ENCODE measurements around the gene P2RY13. TPM values are rescaled to one million over a fixed set of nuclear protein-coding genes. Genes with fewer than 3 reads are reported as not detected.

P2RY13 gene
- total and polyA plus RNA-seq, 11 donors: 0.23 to 7.3 (median 0.45) TPM

DNA sequence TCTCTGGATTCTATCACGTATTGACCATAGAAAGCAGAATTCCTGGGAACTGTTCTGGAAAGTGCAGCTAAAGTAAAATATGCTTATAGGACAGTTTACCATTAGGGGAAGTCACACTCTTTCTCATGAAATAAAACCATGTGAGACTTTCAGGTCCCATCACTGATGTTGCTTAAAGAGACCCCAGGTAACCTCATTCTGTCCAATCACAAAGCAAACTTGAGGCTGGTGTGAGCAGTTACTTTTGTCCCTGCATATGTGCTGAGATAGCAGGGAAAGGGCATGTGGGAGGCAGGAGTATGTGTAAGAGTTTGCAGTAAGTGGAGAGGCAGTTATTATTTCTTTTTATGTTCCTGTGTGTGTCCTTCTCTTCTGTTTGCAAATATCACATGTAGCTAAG is 28.8 kb downstream of the P2RY13 start:
- no peak for ATAC-seq
- intact Hi-C loops (cut with DNase I): no loop called here
- peaks cover 0 to 3% (median 0%) of the 10 kb centered on the region in 9 donors for H3K27me3 ChIP-seq
- H3K27ac ChIP-seq: no peak overlapping the region
- H3K4me1 ChIP-seq: peaks cover 0 to 5% (median 0%) of the 10 kb centered on the region in 12 donors
- H3K4me3 ChIP-seq: no peak overlapping the region
- DNase-seq: no peak
- no peak for TF ChIP-seq POLR2A (IDR thresholded peaks at IDR 0.05)
- TF ChIP-seq, protein P1, sequence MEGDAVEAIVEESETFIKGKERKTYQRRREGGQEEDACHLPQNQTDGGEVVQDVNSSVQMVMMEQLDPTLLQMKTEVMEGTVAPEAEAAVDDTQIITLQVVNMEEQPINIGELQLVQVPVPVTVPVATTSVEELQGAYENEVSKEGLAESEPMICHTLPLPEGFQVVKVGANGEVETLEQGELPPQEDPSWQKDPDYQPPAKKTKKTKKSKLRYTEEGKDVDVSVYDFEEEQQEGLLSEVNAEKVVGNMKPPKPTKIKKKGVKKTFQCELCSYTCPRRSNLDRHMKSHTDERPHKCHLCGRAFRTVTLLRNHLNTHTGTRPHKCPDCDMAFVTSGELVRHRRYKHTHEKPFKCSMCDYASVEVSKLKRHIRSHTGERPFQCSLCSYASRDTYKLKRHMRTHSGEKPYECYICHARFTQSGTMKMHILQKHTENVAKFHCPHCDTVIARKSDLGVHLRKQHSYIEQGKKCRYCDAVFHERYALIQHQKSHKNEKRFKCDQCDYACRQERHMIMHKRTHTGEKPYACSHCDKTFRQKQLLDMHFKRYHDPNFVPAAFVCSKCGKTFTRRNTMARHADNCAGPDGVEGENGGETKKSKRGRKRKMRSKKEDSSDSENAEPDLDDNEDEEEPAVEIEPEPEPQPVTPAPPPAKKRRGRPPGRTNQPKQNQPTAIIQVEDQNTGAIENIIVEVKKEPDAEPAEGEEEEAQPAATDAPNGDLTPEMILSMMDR (IDR thresholded peaks at IDR 0.05): no peak
- H3K36me3 ChIP-seq: no peaks in the 10 kb centered on the region
- H3K9me3 ChIP-seq: no peaks in the 10 kb centered on the region
- WGBS, 4 donors: 73 to 85% (median 77%) methylated on average over 1 of the region's 1 CpG

DNA sequence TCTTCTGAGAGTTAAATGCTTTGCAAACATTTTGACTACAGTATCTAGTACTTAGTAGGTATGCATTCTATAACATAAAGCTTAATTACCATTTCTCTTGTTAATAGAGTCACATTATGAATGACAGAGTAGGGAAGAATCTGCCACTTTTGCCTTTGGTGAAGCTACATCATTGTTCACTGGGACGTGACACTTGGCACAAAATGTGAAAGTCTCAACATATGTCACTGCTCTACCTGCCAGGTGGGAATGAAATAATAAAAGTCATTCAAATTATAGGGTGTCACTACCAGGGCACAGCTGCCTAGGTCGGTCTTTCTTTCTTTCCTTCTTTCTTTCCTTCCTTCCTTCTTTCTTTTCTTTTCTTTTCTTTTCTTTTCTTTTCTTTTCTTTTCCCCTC is 30.3 kb downstream of the P2RY13 start:
- H3K36me3 ChIP-seq: no peaks in the 10 kb centered on the region
- intact Hi-C loops (cut with DNase I): loop anchor here in 2 of 10 donors (10.0 kb wide), 2 partner anchors 504 to 616 kb away; no protein-coding TSS in a partner anchor
- peaks cover 0 to 3% (median 0%) of the 10 kb centered on the region in 9 donors for H3K27me3 ChIP-seq
- H3K27ac ChIP-seq: no peak overlapping the region
- TF ChIP-seq, protein P1 (IDR thresholded peaks at IDR 0.05): no peak
- no peak for TF ChIP-seq POLR2A (IDR thresholded peaks at IDR 0.05)
- H3K4me3 ChIP-seq: no peak overlapping the region
- 76 to 88% (median 84%) methylated on average over 2 of the region's 2 CpGs for WGBS, 4 donors
- no peaks in the 10 kb centered on the region for H3K9me3 ChIP-seq
- DNase-seq: no peak
- no peaks in the 10 kb centered on the region for H3K4me1 ChIP-seq
- ATAC-seq: no peak

DNA sequence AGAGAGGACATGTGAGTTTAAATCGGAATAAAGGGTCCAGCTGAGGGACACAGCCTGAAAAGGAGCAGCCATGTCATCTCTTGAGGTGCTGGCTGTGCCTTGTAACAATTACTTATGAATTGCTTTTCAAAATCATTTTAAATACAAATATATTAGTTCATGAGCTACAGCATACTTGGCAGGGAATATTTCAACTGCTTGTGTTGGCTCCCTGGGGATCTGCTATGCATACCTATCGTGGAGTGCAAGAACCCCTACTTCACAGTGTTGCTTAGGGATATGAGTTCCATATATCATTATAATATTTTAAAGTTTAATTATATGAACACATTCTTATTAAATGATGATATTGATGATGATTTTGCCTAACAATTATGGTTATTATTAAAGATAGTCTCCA is 31.9 kb downstream of the P2RY13 start:
- Histone ChIP-seq H3K27ac (no peak overlapping the region), H3K36me3 (no peaks in the 10 kb centered on the region), H3K9me3 (no peaks in the 10 kb centered on the region), H3K4me1 (no peaks in the 10 kb centered on the region), H3K27me3 (peaks cover 0 to 3% (median 0%) of the 10 kb centered on the region in 9 donors), H3K4me3 (no peak overlapping the region)
- ATAC-seq: no peak
- WGBS, 4 donors: 50 to 80% (median 55%) methylated on average over 2 of the region's 2 CpGs
- intact Hi-C loops (cut with DNase I): loop anchor here in 2 of 10 donors (10.0 kb wide), 2 partner anchors 503 to 617 kb away; no protein-coding TSS in a partner anchor
- DNase-seq: no peak
- TF ChIP-seq POLR2A (IDR thresholded peaks at IDR 0.05): no peak
- TF ChIP-seq, protein P1 (IDR thresholded peaks at IDR 0.05): no peak

DNA sequence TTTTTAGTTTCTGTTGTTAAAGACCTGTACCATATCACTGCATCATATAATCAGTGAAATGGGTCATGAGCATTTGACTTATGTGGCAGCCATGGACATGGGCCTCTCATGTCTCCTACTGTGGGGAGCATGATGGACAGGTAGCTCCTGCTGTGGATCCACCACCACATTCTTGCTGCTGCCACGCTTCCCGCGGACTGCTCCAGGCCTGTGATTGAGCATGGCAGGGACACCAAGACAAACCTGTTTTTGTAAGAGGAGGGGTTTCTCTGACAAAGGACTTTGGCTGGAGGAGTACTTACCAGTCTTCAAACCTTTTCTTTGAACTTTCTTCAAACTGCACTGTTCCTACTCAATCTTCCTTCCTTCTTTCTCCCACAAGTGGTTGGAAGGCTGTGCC is 33.1 kb downstream of the P2RY13 start:
- peaks cover 0 to 3% (median 0%) of the 10 kb centered on the region in 9 donors for H3K27me3 ChIP-seq
- H3K36me3 ChIP-seq: no peaks in the 10 kb centered on the region
- H3K27ac ChIP-seq: no peak overlapping the region
- WGBS, 4 donors: 83 to 90% (median 88%) methylated on average over 3 of the region's 3 CpGs
- intact Hi-C loops (cut with DNase I): loop anchor here in 2 of 10 donors (10.0 kb wide), 2 partner anchors 501 to 619 kb away; no protein-coding TSS in a partner anchor
- H3K4me3 ChIP-seq: no peak overlapping the region
- H3K4me1 ChIP-seq: no peaks in the 10 kb centered on the region
- TF ChIP-seq POLR2A (IDR thresholded peaks at IDR 0.05): no peak
- TF ChIP-seq, protein P1 (IDR thresholded peaks at IDR 0.05): no peak
- ATAC-seq: no peak
- no peak for DNase-seq
- H3K9me3 ChIP-seq: no peaks in the 10 kb centered on the region

Data from heart left ventricle (tissue), 16 donors.